Heart left ventricle (tissue), 13 donors: ENCODE results near the gene PCED1B.

Source experiments
- CTCF ChIP-seq, 12 donors: fragments of 200-600 bp; sonication (generic) in 4 of 12; IDR thresholded peaks; one replicate each; pipeline versions ENCODE4 v1.5.0 to v1.8.0; 2018 to 2022; ENCODE audit warnings: antibody characterized with exemption in 12 of 12, mild to moderate bottlenecking in 5 of 12
- POLR2A ChIP-seq, 2 donors: fragments of 450-650 bp; IDR thresholded peaks; one replicate each; pipeline ENCODE4 v1.6.1; 2017; ENCODE audit warnings: antibody characterized with exemption in 2 of 2, mild to moderate bottlenecking in 2 of 2, moderate library complexity in 2 of 2
- donor health status: ischemic (EF 13 %, LVEDD 7.1; RV severe dilation, severe dysfunction).
- donor health status: DM: no; HTN: yes; CAD: no.
- donor health status: DM: no; HTN: no; CAD: no.
- donor health status: ischemic (EF 25% LVEDD 6.9; RV normal size, moderate dysfunction).
- donor health status: ischemic (EF 25% LVEDD 5.7; RV mildly dilated, moderate dysfunction).
- donor health status: ischemic (EF 35%, LVEDD 5.7; RV mildly dilated, moderate dysfunction).
- donor health status: nonischemic (EF 11% LVEDD 7.7; RV severe dilation, severe dysfunction).
- donor health status: DM: yes; HTN: yes; CAD: no.
- donor health status: PGD.
- donor health status: ischemic (EF 29% LVEDD 5.4; RV normal size, mild dysfunction).
- donor health status: nonischemic (EF 23%, LVEDD 6.1; RV moderate dilation, normal function).

DNA sequence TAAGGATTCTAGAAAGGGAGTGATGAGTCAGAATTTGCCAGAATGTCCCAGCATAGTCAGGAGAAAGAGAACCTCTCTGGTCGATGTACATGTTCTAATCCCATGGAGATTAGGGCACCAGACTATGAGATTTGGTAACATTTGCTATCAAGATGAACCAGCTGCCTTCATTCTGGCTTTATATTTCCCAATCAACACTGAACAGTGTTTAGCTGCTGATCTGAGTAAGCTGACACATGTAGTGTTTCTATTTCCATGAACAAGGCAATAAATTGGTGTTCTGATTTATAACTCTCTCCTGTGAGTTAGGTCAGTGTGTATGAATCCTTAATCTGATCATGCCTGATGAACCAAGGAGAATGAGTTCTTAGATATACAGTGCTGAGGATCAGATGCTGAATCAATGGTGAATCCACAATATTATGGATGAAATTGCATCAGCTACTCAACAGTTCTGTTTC lies 158.4 kb downstream of the PCED1B start:
- no peak for TF ChIP-seq CTCF (IDR thresholded peaks at IDR 0.05)
- TF ChIP-seq POLR2A (IDR thresholded peaks at IDR 0.05), result no peak
